ENCODE results near the gene RFT1.

DNA sequence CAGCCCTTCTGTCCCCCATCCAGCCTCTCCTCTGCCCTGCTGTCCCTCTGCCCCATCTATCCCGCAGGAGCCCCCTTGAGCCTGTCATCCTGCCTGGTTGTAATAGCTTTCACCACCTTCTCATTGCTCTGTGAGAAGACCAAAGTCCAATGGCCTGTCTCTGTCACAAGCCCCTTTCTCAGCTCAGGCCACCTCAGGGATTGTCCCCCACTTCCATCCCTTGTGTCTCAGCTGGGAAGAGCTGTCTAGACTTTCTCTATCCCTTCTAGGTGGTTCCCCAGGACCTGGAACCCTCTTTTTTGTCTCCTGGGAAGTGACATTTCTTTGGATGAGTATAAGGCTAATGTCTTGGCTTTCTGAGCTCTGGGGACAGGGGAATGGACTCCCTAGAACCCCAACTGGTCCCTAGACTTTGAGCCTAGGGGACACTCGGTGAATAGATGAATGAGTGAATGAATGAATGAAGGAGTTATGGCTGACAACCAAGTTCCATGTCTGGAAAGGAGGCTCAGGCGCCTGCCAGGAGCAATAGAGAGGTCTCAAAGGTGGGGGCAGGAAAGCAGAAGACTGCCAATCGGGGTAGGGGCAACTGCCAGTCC lies 29.9 kb upstream of the RFT1 start:
- TF ChIP-seq POLR2A (IDR thresholded peaks at IDR 0.05; ENCODE audit: low read depth, low read length) (no peak), POLR2AphosphoS5 (IDR thresholded peaks at IDR 0.05; ENCODE audit: low read depth, low read length) (no peak), TAF1 (IDR thresholded peaks at IDR 0.05; ENCODE audit: low read depth, low read length) (no peak), SPI1 (IDR thresholded peaks at IDR 0.05; ENCODE audit: low read depth, low read length) (no peak)
